HepG2 (cell line): ENCODE measurements around the gene WDR81. TPM values are rescaled to one million over a fixed set of nuclear protein-coding genes. Genes with fewer than 3 reads are reported as not detected.

Experiments
- FOSL1 ChIP-seq: sonication (generic); formaldehyde crosslinking; IDR thresholded peaks from 2 replicates; pipeline ENCODE4 v1.9.0; 2021; ENCODE audit warnings: missing genetic modification reagents, borderline replicate concordance
- FOXK2 ChIP-seq: fragments of 450-650 bp; IDR thresholded peaks from 2 replicates; pipeline ENCODE4 v1.6.1; 2016
- MED8 ChIP-seq: sonication (generic); formaldehyde crosslinking; IDR thresholded peaks from 2 replicates; pipeline ENCODE4 v1.8.1; 2023; ENCODE audit warnings: mild to moderate bottlenecking, missing genetic modification reagents; ENCODE audit not compliant: insufficient replicate concordance
- NFRKB ChIP-seq: fragments of 450-650 bp; IDR thresholded peaks from 2 replicates; pipeline ENCODE4 v1.6.1; 2017
- PAX8 ChIP-seq: sonication (generic); formaldehyde crosslinking; IDR thresholded peaks from 2 replicates; pipeline ENCODE4 v1.8.0; 2022; ENCODE audit warnings: mild to moderate bottlenecking, missing genetic modification reagents, borderline replicate concordance
- SALL2 ChIP-seq: sonication (generic); formaldehyde crosslinking; IDR thresholded peaks from 2 replicates; pipeline ENCODE4 v1.8.1; 2023; ENCODE audit warnings: mild to moderate bottlenecking, missing genetic modification reagents, inconsistent platforms
- TBP ChIP-seq: sonication (generic); formaldehyde crosslinking; IDR thresholded peaks from 2 replicates; pipeline ENCODE4 v1.5.0; 2020; ENCODE audit warnings: missing genetic modification reagents
- TEAD3 ChIP-seq: optimal IDR thresholded peaks from 2 replicates; pipeline ENCODE3; 2016; ENCODE audit warnings: borderline replicate concordance
- ZC3H13 ChIP-seq: sonication (generic); formaldehyde crosslinking; IDR thresholded peaks from 2 replicates; pipeline ENCODE4 v1.8.1; 2023; ENCODE audit warnings: mild to moderate bottlenecking, missing genetic modification reagents, moderate library complexity
- ZNF10 ChIP-seq: sonication (generic); formaldehyde crosslinking; IDR thresholded peaks from 2 replicates; pipeline ENCODE4 v1.4.0; 2020; ENCODE audit warnings: mild to moderate bottlenecking, low read depth, missing genetic modification reagents, borderline replicate concordance
- ZNF296 ChIP-seq: sonication (generic); formaldehyde crosslinking; conservative IDR thresholded peaks from 2 replicates; pipeline ENCODE4 v1.5.0; 2020; ENCODE audit warnings: mild to moderate bottlenecking, missing genetic modification reagents
- ZNF33A ChIP-seq: sonication (generic); formaldehyde crosslinking; IDR thresholded peaks from 2 replicates; pipeline ENCODE4 v1.5.1; 2020; ENCODE audit warnings: missing genetic modification reagents, mild to moderate bottlenecking, moderate library complexity, borderline replicate concordance
- ZNF441 ChIP-seq: sonication (generic); formaldehyde crosslinking; IDR thresholded peaks from 2 replicates; pipeline ENCODE4 v1.7.0; 2021; ENCODE audit warnings: missing genetic modification reagents, borderline replicate concordance
- ZNF530 ChIP-seq: sonication (generic); formaldehyde crosslinking; IDR thresholded peaks from 2 replicates; pipeline ENCODE4 v1.5.0; 2020; ENCODE audit warnings: low read depth, mild to moderate bottlenecking, missing genetic modification reagents
- polyA plus RNA-seq, 8 experiments: library from polyadenylated mRNA; depleted of rRNA in 3 of 8; stranded (reverse) in 7 of 8; unstranded in 1 of 8; fragments of >200 nt; fragmentation: Illumina TruSeq in 4 of 8; extraction: Trizol in 4 of 8; gene quantifications; 2 replicates each; pipeline versions ENCODE4 v1.2.1 to v1.2.3, GENCODE V29; 2011 to 2016; ENCODE audit warnings: low read depth in 4 of 8, missing spikeins in 1 of 8, mixed read lengths in 1 of 8; ENCODE audit not compliant: insufficient read depth in 1 of 8
- total RNA-seq, 5 experiments: library from RNA; depleted of rRNA; stranded (reverse); fragments of >200 nt; fragmentation: Illumina TruSeq; extraction: Trizol; gene quantifications; 2 replicates each; pipeline ENCODE4 v1.2.3, GENCODE V29; 2016; ENCODE audit warnings: low read depth in 1 of 5
- TF ChIP-seq, protein P1 (sequence below): IDR thresholded peaks from 2 replicates; pipeline ENCODE4 v1.6.1; 2016; ENCODE audit warnings: low read depth, borderline replicate concordance
- TF ChIP-seq, protein P2 (sequence below): sonication (generic); formaldehyde crosslinking; IDR thresholded peaks from 2 replicates; pipeline ENCODE4 v1.4.0; 2020; ENCODE audit warnings: missing genetic modification reagents
- TF ChIP-seq, protein P3 (sequence below): sonication (generic); formaldehyde crosslinking; IDR thresholded peaks from 2 replicates; pipeline ENCODE4 v1.5.1; 2020; ENCODE audit warnings: mild to moderate bottlenecking, missing genetic modification reagents, borderline replicate concordance
- TF ChIP-seq, protein P4 (sequence below): sonication (generic); formaldehyde crosslinking; IDR thresholded peaks from 2 replicates; pipeline ENCODE4 v1.4.0; 2020; ENCODE audit warnings: mild to moderate bottlenecking, missing genetic modification reagents

WDR81 gene
- total and polyA plus RNA-seq, 2 of the 13 experiments (the other 11 are each of a cell fraction or from before 2014, with no cell fraction given) = 9.1 to 16.7 TPM

DNA sequence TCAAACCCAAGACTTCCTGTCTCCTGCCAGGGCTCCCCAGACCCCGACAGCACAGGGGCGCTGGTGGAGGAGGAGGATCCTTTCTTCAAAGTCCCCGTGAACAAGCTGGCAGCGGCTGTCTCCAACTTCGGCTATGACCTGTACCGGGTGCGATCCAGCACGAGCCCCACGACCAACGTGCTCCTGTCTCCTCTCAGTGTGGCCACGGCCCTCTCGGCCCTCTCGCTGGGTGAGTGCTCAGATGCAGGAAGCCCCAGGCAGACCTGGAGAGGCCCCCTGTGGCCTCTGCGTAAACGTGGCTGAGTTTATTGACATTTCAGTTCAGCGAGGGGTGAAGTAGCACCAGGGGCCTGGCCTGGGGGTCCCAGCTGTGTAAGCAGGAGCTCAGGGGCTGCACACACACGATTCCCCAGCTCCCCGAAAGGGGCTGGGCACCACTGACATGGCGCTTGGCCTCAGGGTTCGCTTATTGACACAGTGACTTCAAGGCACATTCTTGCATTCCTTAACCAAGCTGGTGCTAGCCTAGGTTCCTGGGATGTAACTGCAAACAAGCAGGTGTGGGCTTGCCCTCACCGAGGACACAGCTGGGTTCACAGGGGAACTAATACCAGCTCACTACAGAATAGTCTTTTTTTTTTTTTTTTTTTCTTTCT lies 45.4 kb downstream of the WDR81 start (continued):
- TF ChIP-seq, protein P1, sequence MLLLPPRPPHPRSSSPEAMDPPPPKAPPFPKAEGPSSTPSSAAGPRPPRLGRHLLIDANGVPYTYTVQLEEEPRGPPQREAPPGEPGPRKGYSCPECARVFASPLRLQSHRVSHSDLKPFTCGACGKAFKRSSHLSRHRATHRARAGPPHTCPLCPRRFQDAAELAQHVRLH (CRISPR knock-in tag) = no peak
- no peak for TF ChIP-seq ZNF10 (CRISPR knock-in tag)
- TF ChIP-seq, protein P2, sequence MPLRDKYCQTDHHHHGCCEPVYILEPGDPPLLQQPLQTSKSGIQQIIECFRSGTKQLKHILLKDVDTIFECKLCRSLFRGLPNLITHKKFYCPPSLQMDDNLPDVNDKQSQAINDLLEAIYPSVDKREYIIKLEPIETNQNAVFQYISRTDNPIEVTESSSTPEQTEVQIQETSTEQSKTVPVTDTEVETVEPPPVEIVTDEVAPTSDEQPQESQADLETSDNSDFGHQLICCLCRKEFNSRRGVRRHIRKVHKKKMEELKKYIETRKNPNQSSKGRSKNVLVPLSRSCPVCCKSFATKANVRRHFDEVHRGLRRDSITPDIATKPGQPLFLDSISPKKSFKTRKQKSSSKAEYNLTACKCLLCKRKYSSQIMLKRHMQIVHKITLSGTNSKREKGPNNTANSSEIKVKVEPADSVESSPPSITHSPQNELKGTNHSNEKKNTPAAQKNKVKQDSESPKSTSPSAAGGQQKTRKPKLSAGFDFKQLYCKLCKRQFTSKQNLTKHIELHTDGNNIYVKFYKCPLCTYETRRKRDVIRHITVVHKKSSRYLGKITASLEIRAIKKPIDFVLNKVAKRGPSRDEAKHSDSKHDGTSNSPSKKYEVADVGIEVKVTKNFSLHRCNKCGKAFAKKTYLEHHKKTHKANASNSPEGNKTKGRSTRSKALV (CRISPR knock-in tag) = no peak
- TF ChIP-seq FOXK2 = no peak
- no peak for TF ChIP-seq ZNF33A
- no peak for TF ChIP-seq FOSL1 (CRISPR knock-in tag)
- no peak for TF ChIP-seq SALL2 (CRISPR knock-in tag)
- peak; percentile 97 for TF ChIP-seq TEAD3 (CRISPR knock-in tag)
- TF ChIP-seq NFRKB = no peak
- TF ChIP-seq ZNF530 (CRISPR knock-in tag) = no peak
- no peak for TF ChIP-seq TBP (CRISPR knock-in tag)
- TF ChIP-seq ZNF441 (CRISPR knock-in tag) = no peak
- TF ChIP-seq, protein P3, sequence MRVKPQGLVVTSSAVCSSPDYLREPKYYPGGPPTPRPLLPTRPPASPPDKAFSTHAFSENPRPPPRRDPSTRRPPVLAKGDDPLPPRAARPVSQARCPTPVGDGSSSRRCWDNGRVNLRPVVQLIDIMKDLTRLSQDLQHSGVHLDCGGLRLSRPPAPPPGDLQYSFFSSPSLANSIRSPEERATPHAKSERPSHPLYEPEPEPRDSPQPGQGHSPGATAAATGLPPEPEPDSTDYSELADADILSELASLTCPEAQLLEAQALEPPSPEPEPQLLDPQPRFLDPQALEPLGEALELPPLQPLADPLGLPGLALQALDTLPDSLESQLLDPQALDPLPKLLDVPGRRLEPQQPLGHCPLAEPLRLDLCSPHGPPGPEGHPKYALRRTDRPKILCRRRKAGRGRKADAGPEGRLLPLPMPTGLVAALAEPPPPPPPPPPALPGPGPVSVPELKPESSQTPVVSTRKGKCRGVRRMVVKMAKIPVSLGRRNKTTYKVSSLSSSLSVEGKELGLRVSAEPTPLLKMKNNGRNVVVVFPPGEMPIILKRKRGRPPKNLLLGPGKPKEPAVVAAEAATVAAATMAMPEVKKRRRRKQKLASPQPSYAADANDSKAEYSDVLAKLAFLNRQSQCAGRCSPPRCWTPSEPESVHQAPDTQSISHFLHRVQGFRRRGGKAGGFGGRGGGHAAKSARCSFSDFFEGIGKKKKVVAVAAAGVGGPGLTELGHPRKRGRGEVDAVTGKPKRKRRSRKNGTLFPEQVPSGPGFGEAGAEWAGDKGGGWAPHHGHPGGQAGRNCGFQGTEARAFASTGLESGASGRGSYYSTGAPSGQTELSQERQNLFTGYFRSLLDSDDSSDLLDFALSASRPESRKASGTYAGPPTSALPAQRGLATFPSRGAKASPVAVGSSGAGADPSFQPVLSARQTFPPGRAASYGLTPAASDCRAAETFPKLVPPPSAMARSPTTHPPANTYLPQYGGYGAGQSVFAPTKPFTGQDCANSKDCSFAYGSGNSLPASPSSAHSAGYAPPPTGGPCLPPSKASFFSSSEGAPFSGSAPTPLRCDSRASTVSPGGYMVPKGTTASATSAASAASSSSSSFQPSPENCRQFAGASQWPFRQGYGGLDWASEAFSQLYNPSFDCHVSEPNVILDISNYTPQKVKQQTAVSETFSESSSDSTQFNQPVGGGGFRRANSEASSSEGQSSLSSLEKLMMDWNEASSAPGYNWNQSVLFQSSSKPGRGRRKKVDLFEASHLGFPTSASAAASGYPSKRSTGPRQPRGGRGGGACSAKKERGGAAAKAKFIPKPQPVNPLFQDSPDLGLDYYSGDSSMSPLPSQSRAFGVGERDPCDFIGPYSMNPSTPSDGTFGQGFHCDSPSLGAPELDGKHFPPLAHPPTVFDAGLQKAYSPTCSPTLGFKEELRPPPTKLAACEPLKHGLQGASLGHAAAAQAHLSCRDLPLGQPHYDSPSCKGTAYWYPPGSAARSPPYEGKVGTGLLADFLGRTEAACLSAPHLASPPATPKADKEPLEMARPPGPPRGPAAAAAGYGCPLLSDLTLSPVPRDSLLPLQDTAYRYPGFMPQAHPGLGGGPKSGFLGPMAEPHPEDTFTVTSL (CRISPR knock-in tag) = no peak
- TF ChIP-seq ZC3H13 (CRISPR knock-in tag) = no peak
- TF ChIP-seq, protein P4, sequence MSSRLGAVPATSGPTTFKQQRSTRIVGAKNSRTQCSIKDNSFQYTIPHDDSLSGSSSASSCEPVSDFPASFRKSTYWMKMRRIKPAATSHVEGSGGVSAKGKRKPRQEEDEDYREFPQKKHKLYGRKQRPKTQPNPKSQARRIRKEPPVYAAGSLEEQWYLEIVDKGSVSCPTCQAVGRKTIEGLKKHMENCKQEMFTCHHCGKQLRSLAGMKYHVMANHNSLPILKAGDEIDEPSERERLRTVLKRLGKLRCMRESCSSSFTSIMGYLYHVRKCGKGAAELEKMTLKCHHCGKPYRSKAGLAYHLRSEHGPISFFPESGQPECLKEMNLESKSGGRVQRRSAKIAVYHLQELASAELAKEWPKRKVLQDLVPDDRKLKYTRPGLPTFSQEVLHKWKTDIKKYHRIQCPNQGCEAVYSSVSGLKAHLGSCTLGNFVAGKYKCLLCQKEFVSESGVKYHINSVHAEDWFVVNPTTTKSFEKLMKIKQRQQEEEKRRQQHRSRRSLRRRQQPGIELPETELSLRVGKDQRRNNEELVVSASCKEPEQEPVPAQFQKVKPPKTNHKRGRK (CRISPR knock-in tag) = no peak
- no peak for TF ChIP-seq MED8 (CRISPR knock-in tag)
- TF ChIP-seq ZNF296 (CRISPR knock-in tag) = no peak
- TF ChIP-seq PAX8 (CRISPR knock-in tag) = no peak
